AG09319 (cell line): ENCODE data around the gene DPPA3.

Experiments used
- DNase-seq: peaks from one replicate; pipeline ENCODE4 v3.0.0-alpha.2; 2010; ENCODE audit warnings: low read depth; ENCODE audit errors: extremely low read depth
- TF ChIP-seq, protein P1 (sequence below): IDR thresholded peaks from 2 replicates; pipeline ENCODE4 v1.5.1; 2011; ENCODE audit warnings: low read depth, mild to moderate bottlenecking, inconsistent platforms, low read length, moderate library complexity

DPPA3 gene

DNA sequence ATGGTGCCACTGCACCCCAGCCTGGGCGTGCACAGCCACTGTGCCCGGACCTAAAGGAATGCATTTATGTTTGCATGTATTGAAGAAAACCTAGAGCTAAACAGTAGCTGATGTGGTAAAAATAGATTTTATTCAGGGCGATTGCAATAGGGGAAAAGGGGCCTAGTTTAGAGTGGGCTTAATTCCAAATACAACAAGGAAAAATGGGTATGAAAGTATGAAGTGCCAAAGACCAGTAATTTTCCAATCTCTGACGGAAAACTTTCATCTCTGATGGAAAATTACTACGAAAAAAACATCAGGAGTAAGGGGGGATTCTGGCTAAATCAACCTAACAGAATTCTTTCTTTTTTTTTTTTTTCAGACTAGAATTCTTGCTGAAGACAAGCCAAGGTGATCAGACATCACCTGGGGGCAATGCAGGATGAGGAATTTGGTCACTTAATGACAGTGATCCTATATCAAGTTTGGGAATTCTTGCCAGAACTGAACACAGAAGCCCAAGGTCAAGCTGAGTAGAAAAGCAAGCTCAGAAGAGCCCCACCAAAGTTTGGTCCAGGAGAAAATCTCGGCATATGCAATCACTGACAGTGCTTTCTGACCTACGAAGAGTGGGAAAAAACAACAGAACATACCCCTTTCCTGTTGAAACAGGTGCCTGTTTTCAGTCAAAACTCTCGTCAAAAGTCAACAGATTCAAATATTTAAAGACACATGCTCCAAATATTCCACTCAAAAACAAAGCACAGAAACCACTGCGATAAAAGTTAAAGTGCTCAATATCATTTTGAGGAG is 31.8 kb upstream of the DPPA3 start:
- TF ChIP-seq, protein P1, sequence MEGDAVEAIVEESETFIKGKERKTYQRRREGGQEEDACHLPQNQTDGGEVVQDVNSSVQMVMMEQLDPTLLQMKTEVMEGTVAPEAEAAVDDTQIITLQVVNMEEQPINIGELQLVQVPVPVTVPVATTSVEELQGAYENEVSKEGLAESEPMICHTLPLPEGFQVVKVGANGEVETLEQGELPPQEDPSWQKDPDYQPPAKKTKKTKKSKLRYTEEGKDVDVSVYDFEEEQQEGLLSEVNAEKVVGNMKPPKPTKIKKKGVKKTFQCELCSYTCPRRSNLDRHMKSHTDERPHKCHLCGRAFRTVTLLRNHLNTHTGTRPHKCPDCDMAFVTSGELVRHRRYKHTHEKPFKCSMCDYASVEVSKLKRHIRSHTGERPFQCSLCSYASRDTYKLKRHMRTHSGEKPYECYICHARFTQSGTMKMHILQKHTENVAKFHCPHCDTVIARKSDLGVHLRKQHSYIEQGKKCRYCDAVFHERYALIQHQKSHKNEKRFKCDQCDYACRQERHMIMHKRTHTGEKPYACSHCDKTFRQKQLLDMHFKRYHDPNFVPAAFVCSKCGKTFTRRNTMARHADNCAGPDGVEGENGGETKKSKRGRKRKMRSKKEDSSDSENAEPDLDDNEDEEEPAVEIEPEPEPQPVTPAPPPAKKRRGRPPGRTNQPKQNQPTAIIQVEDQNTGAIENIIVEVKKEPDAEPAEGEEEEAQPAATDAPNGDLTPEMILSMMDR = no peak
- no peak for DNase-seq

DNA sequence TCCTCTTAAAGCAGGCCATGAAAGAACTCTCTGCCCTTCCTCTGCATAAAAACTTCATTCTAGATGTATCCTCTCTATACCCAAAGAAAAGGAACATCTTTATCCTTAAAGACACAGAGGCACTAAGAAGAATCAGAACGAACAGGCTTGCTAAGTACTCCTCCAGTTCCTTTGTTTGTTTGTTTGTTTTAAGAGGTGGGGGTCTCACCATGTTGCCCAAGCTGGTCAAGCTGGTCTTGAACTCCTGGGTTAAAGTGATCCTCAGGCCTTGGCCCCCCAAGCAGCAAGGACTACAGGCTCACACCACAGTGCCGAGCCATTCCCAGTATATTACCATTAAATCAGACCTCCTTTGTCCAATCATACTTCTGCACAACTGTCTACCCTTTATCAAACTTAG is 29.7 kb upstream of the DPPA3 start:
- TF ChIP-seq, protein P1 = no peak
- no peak for DNase-seq

DNA sequence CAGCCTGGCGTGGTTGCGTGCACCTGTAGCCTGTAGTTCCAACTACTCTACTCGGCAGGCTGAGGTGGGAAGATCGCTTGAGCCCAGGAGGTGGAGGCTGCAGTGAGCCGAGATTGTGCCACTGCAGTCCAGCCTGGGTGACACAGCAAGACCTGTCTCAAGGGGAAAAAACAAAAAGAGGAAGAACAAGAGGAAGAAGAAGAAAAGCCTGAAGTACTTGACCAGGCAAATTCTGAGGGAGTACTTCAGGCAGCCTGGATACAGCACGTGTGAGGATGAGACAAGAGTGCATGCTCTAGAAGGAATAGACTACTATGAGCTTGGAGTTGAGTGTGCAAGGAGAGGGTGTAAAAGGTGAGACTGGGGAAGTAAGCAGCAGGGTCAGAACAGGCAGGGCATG is 17.4 kb upstream of the DPPA3 start:
- DNase-seq = no peak
- TF ChIP-seq, protein P1 = no peak

DNA sequence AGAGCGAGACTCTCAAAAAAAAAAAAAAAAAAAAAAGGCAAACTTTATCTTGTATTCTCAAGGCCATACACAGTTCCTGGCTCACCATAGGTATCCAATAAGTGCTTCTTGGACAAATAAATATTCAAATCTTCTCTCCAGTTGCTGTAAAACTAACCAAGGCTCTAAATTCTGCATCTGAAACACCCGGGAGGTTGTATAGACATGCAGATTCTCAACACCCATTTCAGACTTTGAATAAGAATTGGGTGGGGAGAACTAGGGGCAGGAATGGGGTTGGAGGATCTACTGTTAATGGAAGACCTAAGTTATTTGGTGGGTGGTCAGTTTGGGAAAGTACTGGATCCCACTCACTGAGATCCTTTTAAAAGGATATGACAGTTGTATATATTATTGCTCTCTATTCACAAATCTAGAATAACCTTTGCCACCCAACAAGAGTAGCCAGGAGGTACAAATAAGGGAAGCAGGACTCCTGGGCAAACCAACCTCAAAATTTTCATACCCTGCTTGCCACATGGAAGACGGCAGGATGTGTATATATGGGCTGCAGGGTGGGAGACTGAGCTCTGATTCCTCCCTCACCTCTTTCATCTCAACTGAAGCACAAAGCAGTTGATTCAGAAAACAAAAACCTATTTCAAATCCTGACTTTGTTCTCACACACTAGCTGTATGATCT is 16.5 kb upstream of the DPPA3 start:
- TF ChIP-seq, protein P1 = no peak
- no peak for DNase-seq

DNA sequence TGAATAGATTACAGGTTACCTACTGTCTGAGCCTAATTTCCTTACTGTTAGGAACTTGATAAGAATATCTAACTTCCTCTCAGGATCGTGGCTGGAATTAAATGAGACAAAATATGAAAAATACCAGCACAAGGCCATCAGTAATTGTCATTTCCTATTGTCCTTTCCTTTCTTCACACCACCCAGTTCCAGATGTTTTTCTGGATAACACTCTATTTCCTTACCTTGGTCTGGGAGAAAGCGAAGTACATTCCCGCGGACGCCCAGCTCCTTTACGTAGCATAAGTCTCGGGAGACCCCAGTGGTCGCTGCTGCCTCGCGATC is 16.0 kb upstream of the DPPA3 start:
- TF ChIP-seq, protein P1 = no peak
- DNase-seq = no peak

DNA sequence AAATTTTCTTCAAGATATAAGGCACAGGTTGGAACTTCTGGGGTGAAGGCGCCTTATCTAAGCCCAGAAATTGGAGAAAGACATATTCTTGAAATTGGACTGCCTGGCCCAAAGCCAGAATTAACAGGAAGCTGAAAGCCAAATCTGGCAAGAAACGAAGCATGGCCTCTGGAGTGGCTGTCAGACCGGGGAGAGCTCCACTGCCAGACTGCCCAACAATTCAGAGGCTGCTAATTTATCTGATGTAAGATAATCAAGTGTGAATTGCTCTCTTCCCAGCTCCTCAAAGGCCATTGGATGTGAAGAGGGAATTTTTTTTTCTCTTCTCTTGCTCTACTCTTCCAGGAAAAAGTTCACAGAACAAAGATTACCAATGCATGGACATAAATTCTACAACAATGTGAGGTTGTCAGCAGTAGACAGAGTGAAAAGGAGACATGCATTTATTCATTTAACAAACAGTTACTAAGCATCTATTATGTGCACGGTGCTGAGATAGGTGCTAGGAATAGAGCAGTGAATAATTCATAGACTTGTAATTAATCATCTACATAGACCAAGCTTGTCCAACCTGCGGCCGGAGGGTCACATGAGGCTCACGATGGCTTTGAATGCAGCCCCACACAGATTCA is 15.6 kb upstream of the DPPA3 start, which contains the start of gene GDF3:
Gene GDF3, minus strand, starts transcription at position 210 of the 632 bp plus-strand sequence. Its CDS starts 47 bp downstream, at position 163.
- DNase-seq = no peak
- TF ChIP-seq, protein P1 = no peak

DNA sequence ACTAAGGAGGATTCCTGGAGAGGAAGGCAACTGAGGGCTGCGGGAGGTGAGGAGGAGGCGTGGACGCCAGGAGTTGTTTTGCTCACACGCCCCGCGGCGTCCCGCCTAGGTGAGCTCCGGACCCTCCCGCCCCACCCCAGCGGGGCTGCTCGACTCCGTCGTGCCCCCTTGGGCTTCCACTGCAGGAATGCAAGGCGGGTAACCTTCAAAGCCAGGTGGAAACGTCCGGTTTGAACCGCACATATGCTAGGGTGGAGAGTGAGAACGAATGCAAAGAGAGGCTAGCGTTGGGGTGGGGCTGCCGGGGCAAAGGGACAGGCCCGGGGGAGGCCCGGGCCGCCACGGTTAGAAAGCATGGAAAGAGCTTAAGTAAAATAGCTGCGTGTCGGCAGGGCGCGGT is 5.4 kb upstream of the DPPA3 start:
- TF ChIP-seq, protein P1 = no peak

More for the DNA sequence above, 5.4 kb upstream of the DPPA3 start:
- no peak for DNase-seq
